ENCODE data around the gene C20orf96.
A peak's percentile ranks its signal among the peaks of the same experiment; 100 is the strongest.

Gene C20orf96

DNA sequence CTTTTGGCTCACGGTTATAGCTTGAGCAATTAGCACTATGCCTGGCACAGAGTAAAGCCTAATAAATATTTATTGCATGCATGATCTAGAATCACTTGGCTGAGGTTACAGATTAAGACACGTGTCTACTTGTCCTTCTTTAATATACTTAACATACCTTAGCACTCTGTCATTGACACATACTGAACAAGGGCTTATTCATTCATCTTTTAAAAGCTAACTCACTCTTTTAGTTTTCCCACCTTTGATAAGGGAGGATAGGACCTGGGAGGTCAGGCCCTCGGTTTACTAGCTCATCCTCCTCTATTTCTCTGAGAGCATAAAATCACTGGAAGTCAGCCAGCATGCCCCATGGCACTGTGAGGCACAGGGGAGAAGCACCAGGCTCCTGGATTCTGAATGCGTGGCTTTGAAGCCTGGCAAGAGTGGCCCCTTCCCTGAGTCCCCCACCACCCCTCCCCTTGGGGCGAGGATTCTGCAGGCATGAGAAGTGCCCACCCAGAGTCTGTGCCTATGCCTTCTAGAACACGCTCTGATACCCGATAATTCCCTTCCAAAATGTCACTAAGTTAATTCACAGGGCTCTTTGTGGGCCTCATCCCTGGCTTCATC, 18.0 kb upstream of the C20orf96 start:
- 0 out of 2 replicates have a peak, but pooled peaks cover 3% of the 10 kb centered on the region for H3F3A ChIP-seq (ENCODE audit: low read depth)
- no peaks in the 10 kb centered on the region for H3K36me3 ChIP-seq (ENCODE audit: insufficient read depth, low read length)
- no peak for TF ChIP-seq EZH2phosphoT487 (IDR thresholded peaks at IDR 0.05; ENCODE audit: borderline replicate concordance)
- no peak for TF ChIP-seq CTCF (conservative IDR thresholded peaks at IDR 0.05; ENCODE audit: low read length)
- no peaks in the 10 kb centered on the region for H3K79me2 ChIP-seq (ENCODE audit: insufficient read depth, low read length)
- no peaks in the 10 kb centered on the region for H3K27me3 ChIP-seq (ENCODE audit: insufficient read depth, low read length, poor library complexity, severe bottlenecking)
- peaks cover 19% of the 10 kb centered on the region for H3K4me1 ChIP-seq (ENCODE audit: insufficient read depth, low read length, poor library complexity, severe bottlenecking)
- peak overlapping the region; percentile 58 for H3K9ac ChIP-seq (ENCODE audit: low read depth, low read length, poor library complexity, severe bottlenecking)
- H3K4me3 ChIP-seq (ENCODE audit: low read length, poor library complexity, severe bottlenecking): no peak overlapping the region
- no peak overlapping the region for H3K4me2 ChIP-seq (ENCODE audit: low read depth, low read length, poor library complexity, severe bottlenecking)
- no peak overlapping the region for H2AFZ ChIP-seq (ENCODE audit: low read length)
- no peaks in the 10 kb centered on the region for H3K9me2 ChIP-seq (replicated peaks; ENCODE audit: low read depth, low read length)
- no peaks in the 10 kb centered on the region for H3K9me3 ChIP-seq (ENCODE audit: insufficient read depth, low read depth, low read length)
- H4K20me1 ChIP-seq (ENCODE audit: insufficient read depth, low read length, poor library complexity, severe bottlenecking): no peaks in the 10 kb centered on the region

DNA sequence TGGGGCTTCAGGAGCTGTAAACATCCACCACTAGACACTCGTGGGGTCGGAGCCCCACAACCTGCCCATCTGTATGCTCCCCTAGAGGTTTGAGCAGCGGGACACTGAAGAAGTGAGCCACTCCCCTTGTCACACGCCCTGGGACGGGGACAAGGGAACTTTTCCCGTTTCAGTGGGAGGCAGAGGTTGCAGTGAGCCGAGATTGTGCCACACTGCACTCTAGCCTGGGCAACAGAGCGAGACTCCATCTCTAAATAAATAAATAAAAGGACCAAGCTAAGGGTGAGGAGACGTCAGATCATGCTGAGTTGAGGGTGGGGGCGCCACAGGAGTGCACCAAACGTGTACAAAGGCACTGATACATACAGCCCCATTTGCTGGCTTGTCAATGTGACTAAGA, 15.2 kb upstream of the C20orf96 start:
- peaks cover 30% of the 10 kb centered on the region for H3K4me1 ChIP-seq (ENCODE audit: insufficient read depth, low read length, poor library complexity, severe bottlenecking)
- H3K79me2 ChIP-seq (ENCODE audit: insufficient read depth, low read length): peaks cover 9% of the 10 kb centered on the region
- H3K4me3 ChIP-seq (ENCODE audit: low read length, poor library complexity, severe bottlenecking): no peak overlapping the region

DNA sequence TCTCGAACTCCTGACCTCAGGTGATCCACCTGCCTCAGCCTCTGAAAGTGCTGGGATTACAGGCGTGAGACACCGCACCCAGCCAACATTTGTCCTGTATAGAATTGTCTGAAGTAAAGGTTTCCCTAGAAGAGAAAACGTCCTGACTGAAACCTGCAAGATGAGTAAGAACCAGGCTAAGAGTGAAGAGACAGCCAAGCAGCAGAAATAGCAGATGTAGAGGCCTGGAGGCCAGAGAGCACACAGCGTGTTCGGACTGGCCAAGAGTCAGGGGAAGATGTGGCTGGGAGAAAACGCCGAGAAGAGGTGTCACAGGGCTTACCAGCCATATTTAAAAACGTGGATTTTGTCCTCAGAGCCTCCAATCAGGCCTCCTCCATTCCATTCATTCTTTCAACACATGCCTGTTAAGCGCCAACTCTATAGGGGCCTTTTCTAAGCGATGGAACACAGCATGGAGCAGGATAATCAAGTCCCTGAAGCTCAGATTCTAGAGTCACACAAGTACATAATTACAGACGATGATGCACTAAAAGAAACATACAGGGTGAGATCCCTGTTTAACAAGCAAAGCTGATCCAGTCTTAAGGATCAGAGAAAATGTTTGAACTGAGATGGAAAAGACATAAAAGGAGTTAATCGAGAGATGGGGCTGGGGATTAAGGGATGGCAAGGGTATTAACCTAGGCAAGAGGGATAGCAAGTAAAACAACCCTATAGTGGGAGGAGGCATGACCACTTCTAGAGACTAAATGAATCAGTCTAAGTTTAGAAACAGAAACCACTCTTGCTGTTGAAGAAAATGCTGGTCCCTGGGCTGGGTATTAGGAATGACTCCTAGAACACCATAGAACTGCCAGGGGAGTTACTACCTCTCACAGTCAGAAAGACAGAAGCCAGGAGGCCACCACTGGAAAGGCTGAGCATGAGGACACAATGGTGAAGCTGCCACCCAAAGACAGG, 11.6 kb upstream of the C20orf96 start:
- H3K9me2 ChIP-seq (replicated peaks; ENCODE audit: low read depth, low read length): no peaks in the 10 kb centered on the region
- no peak overlapping the region for H3K9ac ChIP-seq (ENCODE audit: low read depth, low read length, poor library complexity, severe bottlenecking)
- TF ChIP-seq EZH2phosphoT487 (IDR thresholded peaks at IDR 0.05; ENCODE audit: borderline replicate concordance) (no peak), CTCF (conservative IDR thresholded peaks at IDR 0.05; ENCODE audit: low read length) (no peak)
- peaks cover 27% of the 10 kb centered on the region for H4K20me1 ChIP-seq (ENCODE audit: insufficient read depth, low read length, poor library complexity, severe bottlenecking)
- no peaks in the 10 kb centered on the region for H3K9me3 ChIP-seq (ENCODE audit: insufficient read depth, low read depth, low read length)
- H3K4me2 ChIP-seq (ENCODE audit: low read depth, low read length, poor library complexity, severe bottlenecking): peak overlapping the region; percentile 88
- no peaks in the 10 kb centered on the region for H3K27me3 ChIP-seq (ENCODE audit: insufficient read depth, low read length, poor library complexity, severe bottlenecking)
- H3K4me3 ChIP-seq (ENCODE audit: low read length, poor library complexity, severe bottlenecking): no peak overlapping the region
- H3K36me3 ChIP-seq (ENCODE audit: insufficient read depth, low read length): no peaks in the 10 kb centered on the region
- H3K4me1 ChIP-seq (ENCODE audit: insufficient read depth, low read length, poor library complexity, severe bottlenecking): peaks cover 31% of the 10 kb centered on the region
- H3F3A ChIP-seq (ENCODE audit: low read depth): no peaks in the 10 kb centered on the region
- no peak overlapping the region for H2AFZ ChIP-seq (ENCODE audit: low read length)
- H3K79me2 ChIP-seq (ENCODE audit: insufficient read depth, low read length): peaks cover 42% of the 10 kb centered on the region

More for the DNA sequence above, 15.2 kb upstream of the C20orf96 start:
- no peak for TF ChIP-seq CTCF (conservative IDR thresholded peaks at IDR 0.05; ENCODE audit: low read length)
- H3F3A ChIP-seq (ENCODE audit: low read depth): 0 out of 2 replicates have a peak, but pooled peaks cover 3% of the 10 kb centered on the region
- no peak overlapping the region for H2AFZ ChIP-seq (ENCODE audit: low read length)
- H3K9ac ChIP-seq (ENCODE audit: low read depth, low read length, poor library complexity, severe bottlenecking): no peak overlapping the region
- no peak overlapping the region for H3K4me2 ChIP-seq (ENCODE audit: low read depth, low read length, poor library complexity, severe bottlenecking)
- no peaks in the 10 kb centered on the region for H3K36me3 ChIP-seq (ENCODE audit: insufficient read depth, low read length)
- no peaks in the 10 kb centered on the region for H3K9me3 ChIP-seq (ENCODE audit: insufficient read depth, low read depth, low read length)
- no peaks in the 10 kb centered on the region for H3K27me3 ChIP-seq (ENCODE audit: insufficient read depth, low read length, poor library complexity, severe bottlenecking)
- H4K20me1 ChIP-seq (ENCODE audit: insufficient read depth, low read length, poor library complexity, severe bottlenecking): peaks cover 6% of the 10 kb centered on the region
- no peaks in the 10 kb centered on the region for H3K9me2 ChIP-seq (replicated peaks; ENCODE audit: low read depth, low read length)
